Endothelial cell (in vitro differentiated cells): ENCODE measurements around the gene LY6G5B. TPM values are rescaled to one million over a fixed set of nuclear protein-coding genes. Genes with fewer than 3 reads are reported as not detected.
A peak's percentile ranks its signal among the peaks of the same experiment; 100 is the strongest.

Experiments
- DNase-seq: peaks from one replicate; pipeline ENCODE4 v3.0.0; 2021; ENCODE audit warnings: low spot score
- H3K27ac Mint-ChIP-seq: one replicate; pipeline ENCODE4 v1.8.0; 2021; ENCODE audit warnings: mixed read lengths, inconsistent platforms; ENCODE audit not compliant: unreplicated experiment
- H3K27me3 Mint-ChIP-seq: one replicate; pipeline ENCODE4 v1.8.0; 2021; ENCODE audit warnings: mild to moderate bottlenecking, moderate library complexity, mixed read lengths, inconsistent platforms; ENCODE audit not compliant: unreplicated experiment
- H3K36me3 Mint-ChIP-seq: one replicate; pipeline ENCODE4 v1.8.0; 2021; ENCODE audit warnings: mild to moderate bottlenecking, low read depth, mixed read lengths, inconsistent platforms; ENCODE audit not compliant: unreplicated experiment
- H3K4me1 Mint-ChIP-seq: one replicate; pipeline ENCODE4 v1.8.0; 2021; ENCODE audit warnings: mild to moderate bottlenecking, mixed read lengths, inconsistent platforms; ENCODE audit not compliant: unreplicated experiment
- H3K4me3 Mint-ChIP-seq: one replicate; pipeline ENCODE4 v1.8.0; 2021; ENCODE audit warnings: mild to moderate bottlenecking, mixed read lengths, inconsistent platforms; ENCODE audit not compliant: unreplicated experiment
- H3K9me3 Mint-ChIP-seq: one replicate; pipeline ENCODE4 v1.8.0; 2021; ENCODE audit warnings: mixed read lengths, inconsistent platforms; ENCODE audit not compliant: unreplicated experiment
- total RNA-seq: library from RNA; stranded (reverse); fragmentation: NEBNext Ultra II Directional; extraction: Animal tissue kit (Norgen Biotek cat#: 25700); gene quantifications from one replicate; pipeline ENCODE4 v1.2.1, GENCODE V29; 2021; ENCODE audit not compliant: unreplicated experiment
- TF ChIP-seq, protein P1 (sequence below): fragments of 200-600 bp; sonication (generic); IDR thresholded peaks from one replicate; pipeline ENCODE4 v1.5.0; 2021; ENCODE audit warnings: antibody characterized with exemption; ENCODE audit not compliant: unreplicated experiment

The LY6G5B gene
- total RNA-seq, 1 donor from 2014 or later = 16.3 TPM

DNA sequence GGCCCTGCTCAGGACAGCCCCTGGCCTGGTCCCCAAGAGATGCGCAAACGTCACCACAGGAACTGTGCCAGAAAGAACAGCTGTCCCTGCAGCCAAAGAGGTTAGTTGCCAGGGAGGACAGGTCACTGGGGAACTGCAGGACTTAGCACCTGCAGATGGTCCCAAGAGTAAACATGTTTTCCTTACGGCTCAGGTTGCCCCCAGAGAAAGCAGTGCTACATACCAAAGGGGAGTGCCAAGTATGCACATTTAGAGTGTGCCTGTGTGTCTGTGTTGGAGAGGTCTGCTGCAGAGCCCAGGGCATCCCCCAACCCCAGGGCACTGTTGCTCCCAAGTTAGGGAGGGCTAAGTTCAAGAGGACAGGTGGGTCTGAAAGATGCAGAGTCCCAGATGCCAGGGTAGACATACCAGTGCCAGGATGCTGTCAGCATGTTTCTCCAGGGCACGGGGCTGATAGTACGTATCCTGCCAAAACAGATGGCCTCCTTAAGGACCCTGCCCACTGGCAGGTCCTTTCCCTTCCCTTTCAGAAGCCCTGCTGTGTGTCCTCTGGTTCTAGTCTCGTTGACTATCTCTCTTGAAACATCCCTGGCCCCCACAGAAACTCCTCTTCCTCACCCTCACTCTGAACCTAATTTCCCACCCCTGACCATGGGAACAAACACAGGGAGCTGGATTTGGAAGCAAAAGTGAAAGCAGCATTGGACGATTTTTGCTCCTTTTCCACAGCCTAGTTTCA, 32.1 kb downstream of the LY6G5B start:
- Mint-ChIP-seq H3K27me3 (peaks cover 6% of the 10 kb centered on the region), H3K4me1 (peaks cover 31% of the 10 kb centered on the region), H3K36me3 (no peaks in the 10 kb centered on the region), H3K4me3 (peak overlapping the region; percentile 99), H3K27ac (peak overlapping the region; percentile 98), H3K9me3 (no peaks in the 10 kb centered on the region)
- DNase-seq = no peak
- TF ChIP-seq, protein P1, sequence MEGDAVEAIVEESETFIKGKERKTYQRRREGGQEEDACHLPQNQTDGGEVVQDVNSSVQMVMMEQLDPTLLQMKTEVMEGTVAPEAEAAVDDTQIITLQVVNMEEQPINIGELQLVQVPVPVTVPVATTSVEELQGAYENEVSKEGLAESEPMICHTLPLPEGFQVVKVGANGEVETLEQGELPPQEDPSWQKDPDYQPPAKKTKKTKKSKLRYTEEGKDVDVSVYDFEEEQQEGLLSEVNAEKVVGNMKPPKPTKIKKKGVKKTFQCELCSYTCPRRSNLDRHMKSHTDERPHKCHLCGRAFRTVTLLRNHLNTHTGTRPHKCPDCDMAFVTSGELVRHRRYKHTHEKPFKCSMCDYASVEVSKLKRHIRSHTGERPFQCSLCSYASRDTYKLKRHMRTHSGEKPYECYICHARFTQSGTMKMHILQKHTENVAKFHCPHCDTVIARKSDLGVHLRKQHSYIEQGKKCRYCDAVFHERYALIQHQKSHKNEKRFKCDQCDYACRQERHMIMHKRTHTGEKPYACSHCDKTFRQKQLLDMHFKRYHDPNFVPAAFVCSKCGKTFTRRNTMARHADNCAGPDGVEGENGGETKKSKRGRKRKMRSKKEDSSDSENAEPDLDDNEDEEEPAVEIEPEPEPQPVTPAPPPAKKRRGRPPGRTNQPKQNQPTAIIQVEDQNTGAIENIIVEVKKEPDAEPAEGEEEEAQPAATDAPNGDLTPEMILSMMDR = no peak

DNA sequence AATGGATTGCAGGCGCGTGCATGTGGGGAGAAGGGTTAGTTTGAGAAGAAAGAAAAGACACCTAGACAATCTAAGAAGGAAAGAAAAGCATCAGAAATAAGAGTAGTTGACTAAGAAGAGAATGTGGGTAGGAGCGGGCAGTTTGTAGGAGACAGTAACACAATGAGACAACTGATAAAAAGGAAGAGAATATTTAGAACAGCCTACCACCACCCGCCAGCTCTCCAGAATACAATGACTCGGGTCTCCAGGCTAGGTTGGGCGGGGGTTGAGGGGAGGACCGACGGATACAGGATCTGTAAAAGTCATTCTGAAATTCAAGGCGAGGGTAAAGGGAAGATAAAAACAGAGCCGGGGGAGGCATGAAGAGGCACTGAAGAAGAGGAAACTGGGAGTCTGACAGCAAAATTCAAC, 32.6 kb downstream of the LY6G5B start:
- peaks cover 6% of the 10 kb centered on the region for H3K27me3 Mint-ChIP-seq
- peak; percentile 25 for DNase-seq
- H3K4me1 Mint-ChIP-seq = peaks cover 26% of the 10 kb centered on the region
- H3K9me3 Mint-ChIP-seq = no peaks in the 10 kb centered on the region
- no peaks in the 10 kb centered on the region for H3K36me3 Mint-ChIP-seq
- TF ChIP-seq, protein P1 = no peak
- peak overlapping the region; percentile 99 for H3K4me3 Mint-ChIP-seq
- peak overlapping the region; percentile 98 for H3K27ac Mint-ChIP-seq

DNA sequence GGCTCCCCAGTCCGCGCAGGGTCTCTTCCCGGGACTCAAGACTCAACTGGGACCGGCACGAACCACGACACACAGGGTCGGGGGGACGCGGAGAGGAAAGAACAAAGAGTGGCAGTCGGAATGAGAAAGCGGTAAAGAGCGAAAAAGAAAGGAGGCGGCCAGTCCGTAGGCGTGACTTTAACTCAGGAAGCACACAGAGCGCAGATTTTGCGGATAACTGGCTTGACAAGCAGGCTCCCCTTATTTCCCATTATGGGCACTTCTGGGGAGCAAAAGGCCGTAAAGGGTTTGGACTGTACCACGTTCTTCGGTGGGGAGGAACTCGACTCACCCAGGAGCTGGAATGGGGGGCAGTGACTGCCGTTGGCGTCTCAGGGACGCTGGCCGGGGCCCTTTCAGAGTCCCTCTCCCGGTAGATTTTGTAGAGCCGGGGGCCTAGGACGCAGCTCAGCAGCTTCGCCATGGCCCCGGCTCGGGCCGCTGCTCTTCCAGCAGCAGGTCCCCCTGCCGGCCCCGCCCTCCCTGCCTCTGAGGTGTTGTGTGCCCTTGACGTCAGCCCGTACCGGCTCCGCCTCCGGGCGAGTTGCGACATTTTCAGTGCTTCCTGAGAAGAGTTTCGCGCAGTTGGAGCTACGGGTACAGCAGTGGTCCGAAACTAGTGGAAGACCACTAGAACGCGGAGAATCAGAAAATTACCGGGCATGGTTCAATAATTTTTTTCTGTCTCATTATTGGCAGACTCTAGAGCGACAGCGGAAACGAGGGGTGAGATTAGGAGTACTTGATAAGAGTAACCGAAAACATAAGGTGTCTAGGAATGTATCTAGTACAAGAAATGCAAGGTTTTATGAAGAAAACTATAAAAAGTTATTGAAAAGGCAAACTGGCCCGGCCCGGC, 33.3 kb downstream of the LY6G5B start, which contains the start of gene ABHD16A:
ABHD16A (minus strand) TSS at position 506 of the 898 bp plus-strand sequence; CDS start at position 463, 43 bp downstream.
- peak within 1 kb of the TSS; percentile 98 for H3K27ac Mint-ChIP-seq
- peak within 1 kb of the TSS; percentile 99 for H3K4me3 Mint-ChIP-seq
- peak; percentile 93 for DNase-seq
- H3K27me3 Mint-ChIP-seq = peaks cover 6% of the 10 kb centered on the region
- TF ChIP-seq, protein P1 = no peak
- no peaks in the 10 kb centered on the region for H3K36me3 Mint-ChIP-seq
- H3K9me3 Mint-ChIP-seq = no peaks in the 10 kb centered on the region
- peaks cover 20% of the 10 kb centered on the region for H3K4me1 Mint-ChIP-seq

DNA sequence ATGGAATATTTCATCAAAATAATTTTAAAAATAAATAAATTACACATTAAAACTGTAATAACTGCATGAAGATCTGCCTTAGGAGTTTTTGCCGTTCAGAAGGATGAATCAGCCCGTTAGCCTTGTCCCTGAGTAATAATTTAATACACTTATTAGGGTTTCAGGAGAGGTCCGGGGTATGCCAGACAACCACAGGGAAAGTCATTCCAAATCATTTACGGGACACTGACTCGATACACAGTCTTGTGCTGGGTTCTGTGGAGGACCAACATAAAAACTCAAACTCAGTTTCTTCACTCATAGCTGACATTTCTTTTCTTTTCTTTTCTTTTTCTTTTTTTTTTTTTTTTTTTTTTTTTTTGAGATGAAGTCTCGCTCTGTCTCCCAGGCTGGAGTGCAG, 36.2 kb downstream of the LY6G5B start:
- no peak for DNase-seq
- Mint-ChIP-seq H3K9me3 (no peaks in the 10 kb centered on the region), H3K4me3 (no peak overlapping the region), H3K27ac (no peak overlapping the region), H3K4me1 (peaks cover 18% of the 10 kb centered on the region), H3K27me3 (peaks cover 6% of the 10 kb centered on the region), H3K36me3 (no peaks in the 10 kb centered on the region)
- TF ChIP-seq, protein P1 = no peak
